Fibroblast of peridontal ligament (primary cell): Measurements from ENCODE around the gene FASTK.

Experiments used
- DNase-seq: peaks from one replicate; pipeline ENCODE4 v3.0.0-alpha.2; 2010; ENCODE audit errors: extremely low read depth

Gene FASTK

GRCh38 chr7:151099486-151100211, 19.0 kb upstream of the FASTK start:
- DNase-seq, result no peak

- no peak for DNase-seq
Observed at GRCh38 chr7:151095828-151096475, 15.3 kb upstream of the FASTK start.

- DNase-seq, result no peak
Observed at GRCh38 chr7:151095123-151095797, 14.7 kb upstream of the FASTK start.

GRCh38 chr7:151094675-151095074, 14.1 kb upstream of the FASTK start:
- DNase-seq, result no peak

- no peak for DNase-seq
Observed at GRCh38 chr7:151093748-151094147, 13.1 kb upstream of the FASTK start.

- DNase-seq, result no peak
Observed at GRCh38 chr7:151091988-151092387, 11.4 kb upstream of the FASTK start.

GRCh38 chr7:151091431-151091830, 10.8 kb upstream of the FASTK start:
- no peak for DNase-seq

GRCh38 chr7:151091003-151091402, 10.4 kb upstream of the FASTK start:
- no peak for DNase-seq

GRCh38 chr7:151089893-151090730, 9.5 kb upstream of the FASTK start:
- DNase-seq, result no peak

GRCh38 chr7:151088856-151089699, 8.5 kb upstream of the FASTK start:
- peak; percentile 52 for DNase-seq

- no peak for DNase-seq
Observed at GRCh38 chr7:151088019-151088855, 7.6 kb upstream of the FASTK start.

- DNase-seq, result peak; percentile 47
Observed at GRCh38 chr7:151087245-151088018, 6.8 kb upstream of the FASTK start.

- peak; percentile 38 for DNase-seq
Observed at GRCh38 chr7:151086802-151087244, 6.2 kb upstream of the FASTK start.

- peak; percentile 55 for DNase-seq
Observed at GRCh38 chr7:151085691-151086620, 5.3 kb upstream of the FASTK start, which contains the start of gene AGAP3. AGAP3 (plus strand) TSS chr7:151086475; CDS start chr7:151086742, 267 bp downstream.

GRCh38 chr7:151085329-151085690, 4.7 kb upstream of the FASTK start:
- DNase-seq, result no peak

GRCh38 chr7:151083824-151084160, 3.2 kb upstream of the FASTK start:
- no peak for DNase-seq

GRCh38 chr7:151083071-151083823, 2.6 kb upstream of the FASTK start, which contains the start of gene TMUB1:
TMUB1 (minus strand) TSS chr7:151083493; CDS start chr7:151082563, 930 bp downstream.
- DNase-seq, result no peak
